WERI-Rb-1 (cell line): Measurements from ENCODE around the gene ESRRG.
A peak's percentile ranks its signal among the peaks of the same experiment; 100 is the strongest.

ENCODE experiments used
- DNase-seq: peaks from one replicate; pipeline ENCODE4 v3.0.0-alpha.2; 2020
- H3K27ac ChIP-seq: fragments of 250-450 bp; sonication (Bioruptor Pico); 2 replicates; pipeline ENCODE4 v1.5.1; 2020; ENCODE audit warnings: mild to moderate bottlenecking, moderate library complexity
- H3K27me3 ChIP-seq: fragments of 250-450 bp; sonication (Bioruptor Pico); 2 replicates; pipeline ENCODE4 v1.5.1; 2021; ENCODE audit warnings: mild to moderate bottlenecking, low read depth, moderate library complexity; ENCODE audit not compliant: insufficient read depth, severe bottlenecking
- H3K36me3 ChIP-seq: fragments of 250-450 bp; sonication (Bioruptor Pico); 2 replicates; pipeline ENCODE4 v1.5.1; 2020; ENCODE audit warnings: mild to moderate bottlenecking, moderate library complexity
- H3K4me3 ChIP-seq: 2 replicates; pipeline ENCODE4 v1.5.1; 2011; ENCODE audit warnings: low read depth, mild to moderate bottlenecking, control low read depth, low read length
- H3K9me3 ChIP-seq: fragments of 250-450 bp; sonication (Bioruptor Pico); 2 replicates; pipeline ENCODE4 v1.5.1; 2021; ENCODE audit warnings: mild to moderate bottlenecking, moderate library complexity; ENCODE audit not compliant: severe bottlenecking
- TF ChIP-seq, protein P1 (sequence below): IDR thresholded peaks from 2 replicates; pipeline ENCODE4 v1.5.1; 2011; ENCODE audit warnings: low read depth, mild to moderate bottlenecking, control low read depth, inconsistent platforms, low read length

The ESRRG gene

DNA sequence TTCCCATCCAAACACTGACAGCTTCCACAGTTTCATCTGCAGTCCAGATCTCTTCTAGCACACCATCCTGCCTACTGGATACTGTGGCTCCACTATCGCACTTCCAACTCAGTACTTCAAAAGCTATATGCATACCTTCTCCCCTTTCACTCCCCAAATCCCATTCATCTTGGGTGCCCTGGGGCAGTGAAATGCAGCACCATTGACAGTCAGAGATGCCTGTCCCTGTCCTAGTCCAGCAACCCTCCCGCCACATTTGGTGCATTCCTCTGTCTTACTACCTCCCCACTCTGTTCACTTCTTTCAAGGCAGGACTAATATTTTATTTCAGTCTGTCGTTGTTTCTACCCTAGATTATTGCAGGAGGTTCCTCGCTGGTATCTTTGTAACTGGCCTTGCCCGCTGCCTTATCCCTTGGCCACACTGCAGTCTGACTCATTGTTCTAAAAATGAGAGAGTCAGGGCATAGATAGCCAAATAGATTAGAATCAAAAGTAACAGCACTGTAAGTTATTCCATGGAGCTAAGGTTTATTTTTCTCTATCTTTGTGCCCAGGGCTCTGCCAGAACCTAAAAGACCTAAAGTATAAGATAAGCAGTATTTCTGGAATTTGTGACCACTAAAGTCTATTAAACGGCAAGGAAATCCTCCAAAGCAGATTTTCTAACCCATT, 96.7 kb downstream of the ESRRG start:
- Histone ChIP-seq H3K4me3 (no peak overlapping the region), H3K36me3 (peaks cover 30% of the 10 kb centered on the region), H3K9me3 (no peaks in the 10 kb centered on the region), H3K27me3 (no peaks in the 10 kb centered on the region), H3K27ac (no peak overlapping the region)
- TF ChIP-seq, protein P1, sequence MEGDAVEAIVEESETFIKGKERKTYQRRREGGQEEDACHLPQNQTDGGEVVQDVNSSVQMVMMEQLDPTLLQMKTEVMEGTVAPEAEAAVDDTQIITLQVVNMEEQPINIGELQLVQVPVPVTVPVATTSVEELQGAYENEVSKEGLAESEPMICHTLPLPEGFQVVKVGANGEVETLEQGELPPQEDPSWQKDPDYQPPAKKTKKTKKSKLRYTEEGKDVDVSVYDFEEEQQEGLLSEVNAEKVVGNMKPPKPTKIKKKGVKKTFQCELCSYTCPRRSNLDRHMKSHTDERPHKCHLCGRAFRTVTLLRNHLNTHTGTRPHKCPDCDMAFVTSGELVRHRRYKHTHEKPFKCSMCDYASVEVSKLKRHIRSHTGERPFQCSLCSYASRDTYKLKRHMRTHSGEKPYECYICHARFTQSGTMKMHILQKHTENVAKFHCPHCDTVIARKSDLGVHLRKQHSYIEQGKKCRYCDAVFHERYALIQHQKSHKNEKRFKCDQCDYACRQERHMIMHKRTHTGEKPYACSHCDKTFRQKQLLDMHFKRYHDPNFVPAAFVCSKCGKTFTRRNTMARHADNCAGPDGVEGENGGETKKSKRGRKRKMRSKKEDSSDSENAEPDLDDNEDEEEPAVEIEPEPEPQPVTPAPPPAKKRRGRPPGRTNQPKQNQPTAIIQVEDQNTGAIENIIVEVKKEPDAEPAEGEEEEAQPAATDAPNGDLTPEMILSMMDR = no peak
- DNase-seq = no peak

DNA sequence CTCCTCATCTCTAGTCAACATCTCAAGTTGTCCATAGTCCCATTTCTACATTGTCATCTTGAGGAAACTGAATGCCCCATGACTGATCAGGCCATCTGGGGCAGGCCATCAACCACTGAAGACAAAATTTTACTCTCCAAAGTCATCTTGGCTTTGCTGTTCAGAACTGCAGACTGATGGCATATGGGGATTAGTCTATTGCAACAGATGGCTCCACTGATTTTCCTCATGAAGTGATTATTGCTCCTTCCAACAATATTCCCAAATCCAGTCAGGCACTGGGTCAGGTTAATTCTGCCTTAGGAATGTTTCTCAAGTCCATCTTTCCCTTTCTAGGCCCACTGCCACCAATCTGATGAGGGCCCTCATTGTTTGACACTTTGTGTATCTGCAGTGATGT, 101.7 kb downstream of the ESRRG start:
- TF ChIP-seq, protein P1 = no peak
- H3K4me3 ChIP-seq = no peak overlapping the region
- DNase-seq = peak; percentile 65
- peak overlapping the region; percentile 29 for H3K27ac ChIP-seq
- H3K27me3 ChIP-seq = no peaks in the 10 kb centered on the region
- no peaks in the 10 kb centered on the region for H3K9me3 ChIP-seq
- H3K36me3 ChIP-seq = peaks cover 31% of the 10 kb centered on the region

DNA sequence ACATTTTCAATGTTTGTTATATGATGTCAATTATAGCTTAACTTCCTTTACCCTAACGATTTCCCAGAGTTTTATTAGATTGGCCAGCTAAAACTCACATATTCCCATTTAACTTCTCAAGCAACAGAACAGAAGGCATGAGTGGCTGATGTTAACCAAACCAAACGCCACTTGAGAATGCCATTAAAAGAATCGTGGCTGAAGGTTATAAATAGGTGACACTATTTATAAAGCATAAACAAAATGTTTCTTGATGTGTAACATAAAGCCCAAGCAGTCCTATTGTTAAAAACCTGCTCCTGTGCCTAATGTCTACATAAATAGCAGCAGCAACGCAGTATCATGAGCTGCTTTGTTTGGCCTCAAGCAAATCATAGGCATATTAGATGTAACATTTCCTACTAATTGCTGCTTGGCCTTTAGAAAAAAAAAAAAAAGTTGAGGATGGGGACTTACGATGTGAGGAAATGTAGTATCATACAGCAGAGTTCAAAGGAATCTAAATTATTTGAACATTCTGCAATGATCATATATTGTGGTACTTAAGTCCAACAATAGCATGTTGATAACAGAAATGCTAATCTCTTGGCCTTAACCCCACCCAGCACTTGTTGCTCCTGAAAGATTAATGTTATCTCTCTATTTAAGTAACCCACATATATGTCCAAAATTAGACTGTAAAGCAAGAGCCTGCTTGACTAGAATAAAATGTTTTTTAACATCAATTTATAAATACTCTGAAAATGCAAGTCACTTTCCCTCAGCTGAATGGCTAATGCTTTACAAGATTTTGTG, 106.0 kb downstream of the ESRRG start:
- Histone ChIP-seq H3K36me3 (peaks cover 29% of the 10 kb centered on the region), H3K27ac (no peak overlapping the region), H3K9me3 (no peaks in the 10 kb centered on the region), H3K4me3 (no peak overlapping the region), H3K27me3 (no peaks in the 10 kb centered on the region)
- TF ChIP-seq, protein P1 = no peak
- no peak for DNase-seq

DNA sequence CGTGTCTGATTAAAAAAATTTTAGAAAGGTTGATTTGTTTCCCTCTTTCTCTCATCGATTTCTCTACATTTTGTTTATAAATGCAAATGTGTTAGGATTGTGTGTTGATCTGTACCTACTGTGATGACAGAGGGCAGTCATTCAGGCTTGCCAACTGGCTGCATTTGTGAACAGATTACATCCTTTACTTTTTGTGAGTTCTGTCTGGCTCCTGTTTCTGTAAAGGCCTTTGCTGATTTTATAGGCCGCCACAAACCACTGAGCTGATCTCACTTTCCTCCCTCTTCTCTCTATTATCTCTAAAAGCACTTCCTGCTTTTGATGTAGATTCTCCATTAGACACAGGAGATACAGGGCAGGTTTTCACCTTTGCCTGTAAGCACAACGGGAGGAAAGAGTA, 106.8 kb downstream of the ESRRG start:
- no peaks in the 10 kb centered on the region for H3K27me3 ChIP-seq
- no peaks in the 10 kb centered on the region for H3K9me3 ChIP-seq
- H3K27ac ChIP-seq = no peak overlapping the region
- no peak for DNase-seq
- peaks cover 29% of the 10 kb centered on the region for H3K36me3 ChIP-seq
- TF ChIP-seq, protein P1 = no peak
- H3K4me3 ChIP-seq = no peak overlapping the region

DNA sequence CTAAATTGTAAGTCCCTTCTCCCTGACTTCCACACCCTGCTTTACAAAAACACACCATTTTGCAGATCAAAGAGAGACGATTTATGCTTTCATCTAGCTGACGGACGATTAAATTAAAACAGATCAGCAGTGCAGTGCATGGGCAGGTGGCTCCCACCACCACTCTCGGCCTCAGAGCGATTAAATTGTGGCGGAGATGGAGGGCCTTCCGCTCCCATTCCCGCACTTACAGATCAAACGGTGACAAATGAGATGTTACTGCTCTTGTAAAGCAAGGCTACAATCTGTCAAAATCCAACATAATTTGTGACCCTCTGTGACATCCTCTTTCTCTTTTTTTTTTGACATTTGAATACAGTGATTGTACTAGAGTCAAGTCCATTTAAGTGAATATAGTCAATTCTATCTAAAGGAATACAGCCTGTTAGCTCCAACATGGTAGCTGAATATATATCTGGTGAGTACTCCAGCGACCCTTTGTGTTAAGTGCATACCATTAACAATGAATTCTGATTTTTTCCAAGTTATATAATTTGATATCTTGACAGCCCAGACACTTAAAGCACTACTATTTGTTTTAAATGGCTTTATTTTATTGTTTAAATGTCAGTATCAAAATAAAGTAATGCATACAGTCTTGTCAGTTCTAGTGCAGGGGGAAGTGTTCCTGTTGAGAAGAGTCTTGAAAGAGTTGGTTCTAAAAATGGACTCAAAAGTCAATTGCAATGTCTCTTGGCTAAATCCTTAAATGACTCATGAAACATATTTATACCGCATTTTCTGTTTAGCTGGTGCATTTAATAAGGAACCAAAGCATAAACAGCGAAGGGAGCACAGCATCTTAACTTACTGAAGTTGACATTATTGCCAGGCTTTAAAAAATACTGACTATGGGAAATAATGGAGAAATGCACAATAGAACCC, 109.0 kb downstream of the ESRRG start:
- TF ChIP-seq, protein P1 = no peak
- no peaks in the 10 kb centered on the region for H3K27me3 ChIP-seq

More for the DNA sequence above, 109.0 kb downstream of the ESRRG start:
- Histone ChIP-seq H3K9me3 (no peaks in the 10 kb centered on the region), H3K27ac (no peak overlapping the region), H3K4me3 (no peak overlapping the region), H3K36me3 (peaks cover 25% of the 10 kb centered on the region)
- DNase-seq = no peak
